ENCODE data around the gene ALKBH3. TPM values are rescaled to one million over a fixed set of nuclear protein-coding genes. Genes with fewer than 3 reads are reported as not detected.

Gene ALKBH3
- total and polyA plus RNA-seq, 2 of the 13 experiments (the other 11 are each of a cell fraction or from before 2014, with no cell fraction given): 17.8 to 36.1 TPM

DNA sequence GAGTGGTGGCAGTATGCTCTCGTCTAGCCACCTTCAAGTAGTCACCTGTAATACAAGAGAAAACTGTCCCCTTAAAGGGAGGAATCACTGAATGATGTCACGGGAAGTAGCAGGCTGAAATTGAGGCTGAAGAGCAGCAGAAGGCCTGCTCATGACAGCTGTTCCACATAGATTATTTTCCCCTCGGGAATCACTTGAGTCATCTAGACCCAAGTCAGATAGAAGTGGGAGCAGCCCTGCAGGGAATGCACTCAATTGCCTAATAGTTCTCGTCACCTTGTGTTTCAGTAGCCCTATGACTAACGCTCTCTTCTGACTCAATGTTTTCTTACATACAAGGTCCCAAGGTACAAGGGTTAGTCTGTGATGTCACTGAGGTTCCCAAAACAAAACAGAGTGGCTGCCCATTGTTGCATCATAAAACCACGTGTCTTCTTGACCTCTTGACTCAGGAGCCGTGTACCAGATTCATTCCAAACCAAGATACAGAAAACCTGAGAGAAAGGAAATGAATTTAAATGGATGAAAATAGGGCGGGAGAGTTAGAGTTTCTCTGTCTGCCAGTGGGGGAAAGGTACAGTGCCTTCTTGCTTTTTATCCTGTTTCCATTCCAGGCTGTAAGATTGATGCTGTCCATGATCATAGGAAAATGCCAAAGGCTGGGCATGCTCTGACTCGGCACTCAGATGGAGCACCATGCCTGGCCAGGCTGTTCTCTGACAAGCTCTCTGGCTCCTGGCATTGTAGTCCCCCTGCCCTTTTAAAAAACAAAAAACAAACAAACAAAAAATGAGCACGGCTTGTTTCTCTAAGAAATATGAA, 40.2 kb downstream of the ALKBH3 start (continued):
- 0 out of 2 replicates have a peak, but pooled peaks have one; percentile 44 for TF ChIP-seq PRDM10 (CRISPR knock-in tag; IDR thresholded peaks at IDR 0.05; ENCODE audit: low read depth)
- TF ChIP-seq HMGXB3 (CRISPR knock-in tag; IDR thresholded peaks at IDR 0.05; ENCODE audit: borderline replicate concordance): no peak
- TF ChIP-seq FOXA3 (CRISPR knock-in tag; IDR thresholded peaks at IDR 0.05): peak; percentile 78
- TF ChIP-seq ZSCAN30 (CRISPR knock-in tag; IDR thresholded peaks at IDR 0.05): no peak
- TF ChIP-seq GZF1 (CRISPR knock-in tag; IDR thresholded peaks at IDR 0.05): no peak
- no peak for TF ChIP-seq JARID2 (CRISPR knock-in tag; IDR thresholded peaks at IDR 0.05; ENCODE audit: insufficient replicate concordance)
- no peak for TF ChIP-seq ZNF350 (CRISPR knock-in tag; IDR thresholded peaks at IDR 0.05; ENCODE audit: borderline replicate concordance, low read depth)
- TF ChIP-seq ZNF143 (CRISPR knock-in tag; IDR thresholded peaks at IDR 0.05): no peak
- no peak for TF ChIP-seq ZFP41 (CRISPR knock-in tag; IDR thresholded peaks at IDR 0.05; ENCODE audit: borderline replicate concordance)
- no peak for TF ChIP-seq ZNF891 (CRISPR knock-in tag; IDR thresholded peaks at IDR 0.05)
- no peak for TF ChIP-seq SKI (IDR thresholded peaks at IDR 0.05; ENCODE audit: partially characterized antibody)
- TF ChIP-seq, protein P1, sequence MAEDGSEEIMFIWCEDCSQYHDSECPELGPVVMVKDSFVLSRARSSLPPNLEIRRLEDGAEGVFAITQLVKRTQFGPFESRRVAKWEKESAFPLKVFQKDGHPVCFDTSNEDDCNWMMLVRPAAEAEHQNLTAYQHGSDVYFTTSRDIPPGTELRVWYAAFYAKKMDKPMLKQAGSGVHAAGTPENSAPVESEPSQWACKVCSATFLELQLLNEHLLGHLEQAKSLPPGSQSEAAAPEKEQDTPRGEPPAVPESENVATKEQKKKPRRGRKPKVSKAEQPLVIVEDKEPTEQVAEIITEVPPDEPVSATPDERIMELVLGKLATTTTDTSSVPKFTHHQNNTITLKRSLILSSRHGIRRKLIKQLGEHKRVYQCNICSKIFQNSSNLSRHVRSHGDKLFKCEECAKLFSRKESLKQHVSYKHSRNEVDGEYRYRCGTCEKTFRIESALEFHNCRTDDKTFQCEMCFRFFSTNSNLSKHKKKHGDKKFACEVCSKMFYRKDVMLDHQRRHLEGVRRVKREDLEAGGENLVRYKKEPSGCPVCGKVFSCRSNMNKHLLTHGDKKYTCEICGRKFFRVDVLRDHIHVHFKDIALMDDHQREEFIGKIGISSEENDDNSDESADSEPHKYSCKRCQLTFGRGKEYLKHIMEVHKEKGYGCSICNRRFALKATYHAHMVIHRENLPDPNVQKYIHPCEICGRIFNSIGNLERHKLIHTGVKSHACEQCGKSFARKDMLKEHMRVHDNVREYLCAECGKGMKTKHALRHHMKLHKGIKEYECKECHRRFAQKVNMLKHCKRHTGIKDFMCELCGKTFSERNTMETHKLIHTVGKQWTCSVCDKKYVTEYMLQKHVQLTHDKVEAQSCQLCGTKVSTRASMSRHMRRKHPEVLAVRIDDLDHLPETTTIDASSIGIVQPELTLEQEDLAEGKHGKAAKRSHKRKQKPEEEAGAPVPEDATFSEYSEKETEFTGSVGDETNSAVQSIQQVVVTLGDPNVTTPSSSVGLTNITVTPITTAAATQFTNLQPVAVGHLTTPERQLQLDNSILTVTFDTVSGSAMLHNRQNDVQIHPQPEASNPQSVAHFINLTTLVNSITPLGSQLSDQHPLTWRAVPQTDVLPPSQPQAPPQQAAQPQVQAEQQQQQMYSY (CRISPR knock-in tag; IDR thresholded peaks at IDR 0.05): no peak
- TF ChIP-seq ZMYM2 (CRISPR knock-in tag; IDR thresholded peaks at IDR 0.05): 0 out of 2 replicates have a peak, but pooled peaks have one; percentile 32
